Measurements from ENCODE around the gene RPA3.

The RPA3 gene

GRCh38 chr7:7718492-7718891, at the start of gene RPA3:
Gene RPA3 (minus strand): TSS chr7:7718607. CDS start chr7:7640418, 78,189 bp downstream.
- DNase-seq = peak; percentile 61 to 66

GRCh38 chr7:7766671-7767070, 48.3 kb upstream of the RPA3 start:
- peak in 1 of 2 experiments; percentile 33 for DNase-seq

GRCh38 chr7:7765422-7765821, 47.0 kb upstream of the RPA3 start:
- no peak for DNase-seq

GRCh38 chr7:7764520-7765396, 46.4 kb upstream of the RPA3 start:
- no peak for DNase-seq

GRCh38 chr7:7761974-7762779, 43.8 kb upstream of the RPA3 start:
- no peak for DNase-seq

GRCh38 chr7:7761340-7761973, 43.0 kb upstream of the RPA3 start:
- DNase-seq = peak; percentile 48 to 72

- no peak for DNase-seq
Observed at GRCh38 chr7:7757576-7757975, 39.2 kb upstream of the RPA3 start.

- DNase-seq = no peak
Observed at GRCh38 chr7:7756577-7756976, 38.2 kb upstream of the RPA3 start.

- no peak for DNase-seq
Observed at GRCh38 chr7:7751243-7752092, 33.1 kb upstream of the RPA3 start.

GRCh38 chr7:7750571-7751242, 32.3 kb upstream of the RPA3 start:
- no peak for DNase-seq

- DNase-seq = no peak
Observed at GRCh38 chr7:7746458-7746857, 28.1 kb upstream of the RPA3 start.

GRCh38 chr7:7745966-7746365, 27.6 kb upstream of the RPA3 start:
- DNase-seq = no peak

- DNase-seq = no peak
Observed at GRCh38 chr7:7745258-7745657, 26.9 kb upstream of the RPA3 start.

- peak in 1 of 2 experiments; percentile 25 for DNase-seq
Observed at GRCh38 chr7:7742223-7742622, 23.8 kb upstream of the RPA3 start.

GRCh38 chr7:7740037-7740355, 21.6 kb upstream of the RPA3 start:
- no peak for DNase-seq

- no peak for DNase-seq
Observed at GRCh38 chr7:7739204-7740036, 21.0 kb upstream of the RPA3 start.

GRCh38 chr7:7738622-7739021, 20.2 kb upstream of the RPA3 start:
- DNase-seq = no peak

GRCh38 chr7:7738177-7738576, 19.8 kb upstream of the RPA3 start:
- DNase-seq = peak in 1 of 2 experiments; percentile 30

GRCh38 chr7:7737674-7738073, 19.3 kb upstream of the RPA3 start:
- no peak for DNase-seq

GRCh38 chr7:7736671-7737070, 18.3 kb upstream of the RPA3 start:
- peak; percentile 43 to 59 for DNase-seq
